CD8-positive, alpha-beta memory T cell (primary cell): ENCODE results near the gene USP25. TPM values are rescaled to one million over a fixed set of nuclear protein-coding genes. Genes with fewer than 3 reads are reported as not detected.
"Not testable (repeated sequence)": the region's sequence is repeated elsewhere in the genome, so short reads cannot be mapped to it uniquely, and the experiment has no call there.

ENCODE experiments used
- CTCF ChIA-PET: fragments of 350-600 bp; sonication (Branson Sonifier 250); formaldehyde crosslinking; loops from one replicate; lab custom pipeline; 2021; ENCODE audit warnings: antibody characterized with exemption; lab: Charles Lee
- POLR2A ChIA-PET: fragments of 350-600 bp; sonication (Branson Sonifier 250); formaldehyde crosslinking; loops from one replicate; lab custom pipeline; 2021; ENCODE audit warnings: antibody characterized with exemption; lab: Charles Lee
- DNase-seq, 5 donors: peaks; one replicate each; pipeline versions ENCODE4 v3.0.0 to v3.0.0-alpha.2; 2020 to 2022; ENCODE audit warnings: mixed read lengths in 1 of 5
- H3K27ac ChIP-seq: one replicate; pipeline ENCODE4 v1.7.0; 2013; ENCODE audit warnings: low read depth, mild to moderate bottlenecking, low read length, moderate library complexity
- H3K27me3 ChIP-seq: 2 replicates; pipeline ENCODE4 v1.7.0; 2013; ENCODE audit warnings: low read length, mild to moderate bottlenecking; ENCODE audit not compliant: insufficient read depth, poor library complexity, severe bottlenecking
- H3K36me3 ChIP-seq: 2 replicates; pipeline ENCODE4 v1.7.0; 2013; ENCODE audit warnings: mild to moderate bottlenecking, low read length, moderate library complexity; ENCODE audit not compliant: insufficient read depth
- H3K4me1 ChIP-seq: 2 replicates; pipeline ENCODE4 v1.7.0; 2013; ENCODE audit warnings: mild to moderate bottlenecking, low read length, moderate library complexity; ENCODE audit not compliant: insufficient read depth
- H3K4me3 ChIP-seq: 2 replicates; pipeline ENCODE4 v1.7.0; 2013; ENCODE audit warnings: mild to moderate bottlenecking, low read length
- H3K9me3 ChIP-seq: 2 replicates; pipeline ENCODE4 v1.7.0; 2013; ENCODE audit warnings: mild to moderate bottlenecking, low read length
- H3K27ac Mint-ChIP-seq, 8 donors: one replicate each; pipeline ENCODE4 v1.8.0; 2020 to 2021; ENCODE audit warnings: mixed read lengths in 8 of 8, mild to moderate bottlenecking in 6 of 8, inconsistent platforms in 3 of 8, moderate library complexity in 3 of 8
- H3K27me3 Mint-ChIP-seq, 2 donors: one replicate each; pipeline ENCODE4 v1.8.0; 2020 to 2021; ENCODE audit warnings: mixed read lengths in 2 of 2, mild to moderate bottlenecking in 1 of 2, moderate library complexity in 1 of 2
- H3K36me3 Mint-ChIP-seq, 3 donors: one replicate each; pipeline ENCODE4 v1.8.0; 2020 to 2021; ENCODE audit warnings: mixed read lengths in 3 of 3, inconsistent platforms in 1 of 3, mild to moderate bottlenecking in 1 of 3
- H3K4me1 Mint-ChIP-seq, 3 donors: one replicate each; pipeline ENCODE4 v1.8.0; 2020 to 2021; ENCODE audit warnings: mixed read lengths in 3 of 3, inconsistent platforms in 1 of 3, mild to moderate bottlenecking in 1 of 3
- H3K4me3 Mint-ChIP-seq, 7 donors: one replicate each; pipeline ENCODE4 v1.8.0; 2020 to 2021; ENCODE audit warnings: mixed read lengths in 7 of 7, mild to moderate bottlenecking in 6 of 7, moderate library complexity in 4 of 7, inconsistent platforms in 2 of 7
- H3K9me3 Mint-ChIP-seq, 5 donors: one replicate each; pipeline ENCODE4 v1.8.0; 2020 to 2022; ENCODE audit warnings: mixed read lengths in 5 of 5, mild to moderate bottlenecking in 3 of 5, moderate library complexity in 2 of 5, inconsistent platforms in 1 of 5
- polyA plus RNA-seq: library from polyadenylated mRNA; unstranded; fragments of 300-500 nt; fragmentation: Illumina TruSeq; gene quantifications from one replicate; pipeline ENCODE4 v1.2.3, GENCODE V29; 2021
- total RNA-seq, 2 experiments: library from RNA; stranded (reverse); gene quantifications; one replicate each; pipeline ENCODE4 v1.2.3, GENCODE V29; 2021

Gene USP25
- total and polyA plus RNA-seq, 3 experiments from 2014 or later, result 29.0 to 36.1 (median 32.9) TPM

GRCh38 chr21:15732290-15732995 lies 2.7 kb downstream of the USP25 start:
- Histone ChIP-seq H3K36me3 (no peaks in the 10 kb centered on the region), H3K9me3 (no peaks in the 10 kb centered on the region), H3K4me3 (peak overlapping the region; percentile 69), H3K27me3 (no peaks in the 10 kb centered on the region), H3K4me1 (peaks cover 54% of the 10 kb centered on the region), H3K27ac (peak overlapping the region; percentile 71)
- Mint-ChIP-seq H3K9me3 (no peaks in the 10 kb centered on the region), H3K4me1 (peaks cover 45 to 69% (median 65%) of the 10 kb centered on the region in 3 donors), H3K27ac (peak overlapping the region; percentile 55 to 96 (median 91)), H3K27me3 (no peaks in the 10 kb centered on the region), H3K36me3 (peaks cover 0 to 7% (median 0%) of the 10 kb centered on the region in 3 donors), H3K4me3 (peak overlapping the region; percentile 92 to 98 (median 97))
- DNase-seq, result peak in 2 of 5 donors; percentile 65 to 70
- CTCF ChIA-PET, result interaction anchor here (1.0 kb wide), 1 partner anchor 94 kb away, joined by 3 read pairs; no protein-coding TSS in a partner anchor
- POLR2A ChIA-PET, result interaction anchor here (0.6 to 1.5 kb wide), 2 partner anchors 20 to 95 kb away, joined by 3 to 4 read pairs; no protein-coding TSS in a partner anchor

GRCh38 chr21:15732996-15733329 lies 3.2 kb downstream of the USP25 start:
- no peaks in the 10 kb centered on the region for H3K27me3 Mint-ChIP-seq
- peak overlapping the region; percentile 66 for H3K4me3 ChIP-seq
- no peaks in the 10 kb centered on the region for H3K9me3 ChIP-seq
- H3K9me3 Mint-ChIP-seq, result no peaks in the 10 kb centered on the region
- DNase-seq, result no peak
- peaks cover 0 to 7% (median 0%) of the 10 kb centered on the region in 3 donors for H3K36me3 Mint-ChIP-seq
- H3K27ac Mint-ChIP-seq, result peak overlapping the region; percentile 55 to 95 (median 88)
- H3K27ac ChIP-seq, result peak overlapping the region; percentile 14
- peak overlapping the region; percentile 70 to 97 (median 92) for H3K4me3 Mint-ChIP-seq
- H3K4me1 ChIP-seq, result peaks cover 60% of the 10 kb centered on the region
- no peaks in the 10 kb centered on the region for H3K27me3 ChIP-seq
- ChIA-PET POLR2A (interaction anchor here (1.5 kb wide), 1 partner anchor 94 kb away, joined by 4 read pairs; no protein-coding TSS in a partner anchor), CTCF (no interaction called here)
- H3K36me3 ChIP-seq, result no peaks in the 10 kb centered on the region
- peaks cover 50 to 75% (median 70%) of the 10 kb centered on the region in 3 donors for H3K4me1 Mint-ChIP-seq

- Histone ChIP-seq H3K27me3 (no peaks in the 10 kb centered on the region), H3K27ac (no peak overlapping the region), H3K4me1 (peaks cover 83% of the 10 kb centered on the region), H3K4me3 (no peak overlapping the region), H3K9me3 (no peaks in the 10 kb centered on the region), H3K36me3 (no peaks in the 10 kb centered on the region)
- POLR2A ChIA-PET, result interaction anchor here (0.6 kb wide), 1 partner anchor 30 kb away, joined by 3 read pairs; no protein-coding TSS in a partner anchor
- Mint-ChIP-seq H3K4me1 (peaks cover 75 to 93% (median 90%) of the 10 kb centered on the region in 3 donors), H3K27me3 (no peaks in the 10 kb centered on the region), H3K4me3 (peak overlapping the region in 6 of 7 donors; percentile 64 to 87 (median 74)), H3K9me3 (no peaks in the 10 kb centered on the region), H3K27ac (peak overlapping the region; percentile 39 to 90 (median 64)), H3K36me3 (peaks cover 0 to 7% (median 0%) of the 10 kb centered on the region in 3 donors)
- CTCF ChIA-PET, result no interaction called here
- DNase-seq, result no peak
Observed at GRCh38 chr21:15735409-15735808, 5.6 kb downstream of the USP25 start.

- CTCF ChIA-PET, H3K4me3 ChIP-seq, H3K36me3 ChIP-seq, H3K36me3 Mint-ChIP-seq, H3K27ac ChIP-seq, H3K27me3 Mint-ChIP-seq, H3K9me3 Mint-ChIP-seq, H3K9me3 ChIP-seq, H3K27me3 ChIP-seq: not testable (repeated sequence)
- DNase-seq, result peak in 1 of 5 donors; percentile 9
- POLR2A ChIA-PET, result interaction anchor here (0.6 kb wide), 1 partner anchor 29 kb away, joined by 3 read pairs; no protein-coding TSS in a partner anchor
- Mint-ChIP-seq H3K27ac (peak overlapping the region; percentile 19 to 90 (median 78)), H3K4me3 (peak overlapping the region; percentile 47 to 87 (median 70)), H3K4me1 (peaks cover 80 to 98% (median 95%) of the 10 kb centered on the region in 3 donors)
- H3K4me1 ChIP-seq, result peaks cover 84% of the 10 kb centered on the region
Observed at GRCh38 chr21:15735931-15736330, 6.1 kb downstream of the USP25 start.

GRCh38 chr21:15738779-15739178 lies 9.0 kb downstream of the USP25 start:
- DNase-seq, H3K4me3 ChIP-seq, H3K9me3 Mint-ChIP-seq, H3K36me3 ChIP-seq, H3K9me3 ChIP-seq, H3K27me3 ChIP-seq, H3K27me3 Mint-ChIP-seq, H3K27ac ChIP-seq, CTCF ChIA-PET, POLR2A ChIA-PET: not testable (repeated sequence)
- peak overlapping the region in 5 of 7 donors; percentile 25 to 77 (median 50) for H3K4me3 Mint-ChIP-seq
- H3K27ac Mint-ChIP-seq, result peak overlapping the region in 6 of 8 donors; percentile 25 to 91 (median 60)
- peaks cover 93 to 100% (median 100%) of the 10 kb centered on the region in 3 donors for H3K4me1 Mint-ChIP-seq
- peaks cover 0 to 18% (median 7%) of the 10 kb centered on the region in 3 donors for H3K36me3 Mint-ChIP-seq
- peaks cover 84% of the 10 kb centered on the region for H3K4me1 ChIP-seq

GRCh38 chr21:15740383-15740782 lies 10.6 kb downstream of the USP25 start:
- Histone ChIP-seq H3K4me3 (no peak overlapping the region), H3K27me3 (no peaks in the 10 kb centered on the region), H3K9me3 (no peaks in the 10 kb centered on the region), H3K27ac (no peak overlapping the region), H3K36me3 (no peaks in the 10 kb centered on the region), H3K4me1 (peaks cover 79% of the 10 kb centered on the region)
- H3K4me3 Mint-ChIP-seq, result peak overlapping the region in 5 of 7 donors; percentile 25 to 68 (median 33)
- no peak for DNase-seq
- H3K4me1 Mint-ChIP-seq, result peaks cover 86 to 99% (median 99%) of the 10 kb centered on the region in 3 donors
- POLR2A ChIA-PET, result no interaction called here
- peaks cover 0 to 22% (median 7%) of the 10 kb centered on the region in 3 donors for H3K36me3 Mint-ChIP-seq
- peak overlapping the region in 5 of 8 donors; percentile 11 to 76 (median 51) for H3K27ac Mint-ChIP-seq
- no peaks in the 10 kb centered on the region for H3K9me3 Mint-ChIP-seq
- CTCF ChIA-PET, result no interaction called here
- H3K27me3 Mint-ChIP-seq, result no peaks in the 10 kb centered on the region

- Histone ChIP-seq H3K27ac (no peak overlapping the region), H3K4me3 (no peak overlapping the region), H3K9me3 (no peaks in the 10 kb centered on the region), H3K4me1 (peaks cover 77% of the 10 kb centered on the region), H3K36me3 (no peaks in the 10 kb centered on the region), H3K27me3 (no peaks in the 10 kb centered on the region)
- ChIA-PET CTCF (no interaction called here), POLR2A (no interaction called here)
- Mint-ChIP-seq H3K4me1 (peaks cover 81 to 96% (median 96%) of the 10 kb centered on the region in 3 donors), H3K4me3 (peak overlapping the region in 1 of 7 donors; percentile 12), H3K9me3 (no peaks in the 10 kb centered on the region), H3K27ac (peak overlapping the region in 3 of 8 donors; percentile 17 to 51 (median 45)), H3K27me3 (no peaks in the 10 kb centered on the region), H3K36me3 (peaks cover 0 to 26% (median 8%) of the 10 kb centered on the region in 3 donors)
- DNase-seq, result no peak
Observed at GRCh38 chr21:15741510-15741909, 11.7 kb downstream of the USP25 start.
